Liver (tissue), 9 donors: ENCODE results near the gene RYR2. TPM values are rescaled to one million over a fixed set of nuclear protein-coding genes. Genes with fewer than 3 reads are reported as not detected.

Source experiments
- DNase-seq: peaks from one replicate; pipeline ENCODE4 v3.0.0-alpha.2; 2017; ENCODE audit warnings: low spot score
- H3K27ac ChIP-seq, 2 donors: one replicate each; pipeline ENCODE4 v1.7.0; 2013; ENCODE audit warnings: inconsistent platforms in 2 of 2, low read length in 2 of 2, control low read depth in 1 of 2, low read depth in 1 of 2, mild to moderate bottlenecking in 1 of 2
- H3K27me3 ChIP-seq, 4 donors: one replicate each; pipeline versions ENCODE4 v1.6.1 to v1.7.0; 2013; ENCODE audit warnings: low read length in 3 of 4, inconsistent platforms in 1 of 4, mild to moderate bottlenecking in 1 of 4, moderate library complexity in 1 of 4; ENCODE audit not compliant: control insufficient read depth in 4 of 4, insufficient read depth in 4 of 4
- H3K36me3 ChIP-seq, 4 donors: one replicate each; pipeline versions ENCODE4 v1.6.1 to v1.7.0; 2013; ENCODE audit warnings: low read length in 3 of 4, mild to moderate bottlenecking in 3 of 4, low read depth in 1 of 4, moderate library complexity in 1 of 4; ENCODE audit not compliant: control insufficient read depth in 4 of 4, insufficient read depth in 3 of 4
- H3K4me1 ChIP-seq, 4 donors: one replicate each; pipeline versions ENCODE4 v1.6.1 to v1.7.0; 2013; ENCODE audit warnings: low read length in 3 of 4, mild to moderate bottlenecking in 3 of 4, moderate library complexity in 1 of 4; ENCODE audit not compliant: control insufficient read depth in 4 of 4, insufficient read depth in 4 of 4
- H3K4me3 ChIP-seq, 3 donors: one replicate each; pipeline versions ENCODE4 v1.6.1 to v1.7.0; 2013; ENCODE audit warnings: low read length in 3 of 3, control low read depth in 1 of 3, low read depth in 1 of 3, mild to moderate bottlenecking in 1 of 3
- H3K9ac ChIP-seq, 2 donors: one replicate each; pipeline ENCODE4 v1.7.0; 2013; ENCODE audit warnings: low read length in 2 of 2, mild to moderate bottlenecking in 2 of 2, moderate library complexity in 2 of 2, control low read depth in 1 of 2, low read depth in 1 of 2
- H3K9me3 ChIP-seq, 4 donors: one replicate each; pipeline versions ENCODE4 v1.6.1 to v1.7.0; 2013; ENCODE audit warnings: low read length in 3 of 4; ENCODE audit not compliant: control insufficient read depth in 4 of 4
- ATF3 ChIP-seq: IDR thresholded peaks from 2 replicates; pipeline ENCODE4 v1.6.1; 2016; ENCODE audit warnings: antibody characterized with exemption
- EGR1 ChIP-seq, 2 donors: IDR thresholded peaks; 2 replicates each; pipeline ENCODE4 v1.6.1; 2016 to 2018; ENCODE audit warnings: antibody characterized with exemption in 2 of 2, low read depth in 2 of 2
- FOXA1 ChIP-seq: IDR thresholded peaks from 2 replicates; pipeline ENCODE4 v1.6.1; 2016; ENCODE audit warnings: antibody characterized with exemption
- FOXA2 ChIP-seq: IDR thresholded peaks from 2 replicates; pipeline ENCODE4 v1.6.1; 2016; ENCODE audit warnings: antibody characterized with exemption
- GABPA ChIP-seq, 2 donors: IDR thresholded peaks in 1 of 2; conservative IDR thresholded peaks in 1 of 2; 2 replicates each; pipeline ENCODE4 v1.6.1; 2016; ENCODE audit warnings: antibody characterized with exemption in 2 of 2, mild to moderate bottlenecking in 1 of 2, moderate library complexity in 1 of 2
- HNF4A ChIP-seq, 2 donors: conservative IDR thresholded peaks; 2 replicates each; pipeline ENCODE4 v1.6.1; 2016; ENCODE audit warnings: antibody characterized with exemption in 2 of 2, mild to moderate bottlenecking in 2 of 2
- HNF4G ChIP-seq: IDR thresholded peaks from 2 replicates; pipeline ENCODE4 v1.6.1; 2016; ENCODE audit warnings: antibody characterized with exemption
- JUND ChIP-seq, 2 donors: IDR thresholded peaks; 2 replicates each; pipeline ENCODE4 v1.6.1; 2016; ENCODE audit warnings: antibody characterized with exemption in 2 of 2
- MAX ChIP-seq: IDR thresholded peaks from 2 replicates; pipeline ENCODE4 v1.6.1; 2016; ENCODE audit warnings: antibody characterized with exemption
- NR2F2 ChIP-seq: IDR thresholded peaks from 2 replicates; pipeline ENCODE4 v1.6.1; 2016; ENCODE audit warnings: antibody characterized with exemption
- RAD21 ChIP-seq, 2 donors: IDR thresholded peaks; 2 replicates each; pipeline ENCODE4 v1.6.1; 2016; ENCODE audit warnings: antibody characterized with exemption in 2 of 2, mild to moderate bottlenecking in 2 of 2
- RXRA ChIP-seq, 2 donors: IDR thresholded peaks; 2 replicates each; pipeline ENCODE4 v1.6.1; 2017 to 2018; ENCODE audit warnings: antibody characterized with exemption in 2 of 2, mild to moderate bottlenecking in 1 of 2
- SP1 ChIP-seq: IDR thresholded peaks from 2 replicates; pipeline ENCODE4 v1.6.1; 2018; ENCODE audit warnings: antibody characterized with exemption, mild to moderate bottlenecking
- TAF1 ChIP-seq: conservative IDR thresholded peaks from 2 replicates; pipeline ENCODE4 v1.6.1; 2016; ENCODE audit warnings: antibody characterized with exemption, mild to moderate bottlenecking
- YY1 ChIP-seq: IDR thresholded peaks from 2 replicates; pipeline ENCODE4 v1.6.1; 2016; ENCODE audit warnings: antibody characterized with exemption, mild to moderate bottlenecking
- WGBS: extraction: QIAGEN DNeasy Blood & Tissue Kit; methylation state at CpG from one replicate; pipeline ENCODE4 v1.1.7; 2013; 5-methylcytosine and 5-hydroxymethylcytosine counted together
- polyA plus RNA-seq, 2 donors: library from polyadenylated mRNA; stranded (reverse) in 1 of 2; unstranded in 1 of 2; fragments of 200-250 nt in 1 of 2; fragments of >200 nt in 1 of 2; fragmentation: Nextera tagmentation in 1 of 2; extraction: Ambion mirVana in 1 of 2; gene quantifications; one replicate each; pipeline versions ENCODE4 v1.2.1 to v1.2.3, GENCODE V29; 2013 to 2015
- total RNA-seq, 2 donors: library from RNA; depleted of rRNA; stranded (reverse); fragments of >200 nt; gene quantifications; one replicate each; pipeline ENCODE4 v1.2.3, GENCODE V29; 2014
- TF ChIP-seq, protein P1 (sequence below): IDR thresholded peaks from 2 replicates; pipeline ENCODE4 v1.6.1; 2016; ENCODE audit warnings: antibody characterized with exemption
- TF ChIP-seq, protein P2 (sequence below): fragments of 150-350 bp; IDR thresholded peaks from 2 replicates; pipeline ENCODE4 v1.5.1; 2017; ENCODE audit warnings: improper control_type of control experiment, low read depth, low read length; ENCODE audit not compliant: missing input control
- TF ChIP-seq, protein P3 (sequence below): IDR thresholded peaks from 2 replicates; pipeline ENCODE4 v1.6.1; 2016; ENCODE audit warnings: antibody characterized with exemption, mild to moderate bottlenecking
- donor health status: healthy.
- donor health status: healthy.
- donor health status: healthy.
- donor health status: healthy.
- donor health status: healthy.

The RYR2 gene
- total and polyA plus RNA-seq, 4 donors, result 0.06 to 0.75 (median 0.31) TPM

DNA sequence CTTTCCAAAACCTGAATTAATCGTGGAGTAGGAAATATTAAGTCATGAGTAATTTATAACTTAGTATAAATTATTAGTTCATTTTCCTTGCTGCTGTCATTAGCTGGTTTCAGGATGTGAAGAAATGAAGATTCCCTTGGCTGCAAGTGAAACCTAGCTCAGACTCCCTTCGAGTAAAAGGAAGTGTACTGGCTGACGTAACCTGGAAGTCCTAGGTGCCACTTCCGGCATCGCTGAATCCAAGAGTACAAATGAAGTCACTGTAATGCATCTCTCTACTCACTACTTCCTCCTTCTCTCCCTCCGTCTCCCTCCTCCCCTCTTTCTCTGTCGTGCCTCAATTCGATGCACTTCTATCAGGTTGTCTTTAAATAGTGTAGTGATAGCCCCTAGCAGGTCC, 820.0 kb downstream of the RYR2 start:
- Histone ChIP-seq H3K9me3 (no peaks in the 10 kb centered on the region), H3K4me3 (no peak overlapping the region), H3K27ac (no peak overlapping the region), H3K4me1 (peaks cover 5 to 9% (median 5%) of the 10 kb centered on the region in 4 donors), H3K27me3 (no peaks in the 10 kb centered on the region), H3K9ac (no peak overlapping the region), H3K36me3 (no peaks in the 10 kb centered on the region)
- WGBS, result 79% methylated on average over 8 of the region's 8 CpGs
- DNase-seq, result no peak
- no peak for TF ChIP-seq HNF4G

GRCh38 chr1:237863234-237863633, 821.2 kb downstream of the RYR2 start:
- TF ChIP-seq JUND (IDR thresholded peaks at IDR 0.05) (no peak), MAX (no peak)
- Histone ChIP-seq H3K4me1 (peaks cover 5 to 7% (median 5%) of the 10 kb centered on the region in 4 donors), H3K9ac (no peak overlapping the region), H3K4me3 (no peak overlapping the region), H3K27ac (no peak overlapping the region), H3K9me3 (no peaks in the 10 kb centered on the region), H3K27me3 (no peaks in the 10 kb centered on the region), H3K36me3 (no peaks in the 10 kb centered on the region)
- DNase-seq, result no peak
- WGBS, result 91% methylated on average over 2 of the region's 2 CpGs

- H3K27ac ChIP-seq, result peak overlapping the region in 1 of 2 donors; percentile 46
- TF ChIP-seq ATF3, result no peak
- TF ChIP-seq FOXA1, result peak; percentile 56
- TF ChIP-seq JUND (IDR thresholded peaks at IDR 0.05), result peak in 1 of 2 donors; percentile 10
- TF ChIP-seq TAF1, result no peak
- TF ChIP-seq FOXA2, result peak; percentile 66
- TF ChIP-seq RAD21 (IDR thresholded peaks at IDR 0.05), result peak; percentile 95 to 96
- TF ChIP-seq EGR1 (IDR thresholded peaks at IDR 0.05; ENCODE audit: low read depth in 2 of 2), result no peak
- TF ChIP-seq, protein P1, sequence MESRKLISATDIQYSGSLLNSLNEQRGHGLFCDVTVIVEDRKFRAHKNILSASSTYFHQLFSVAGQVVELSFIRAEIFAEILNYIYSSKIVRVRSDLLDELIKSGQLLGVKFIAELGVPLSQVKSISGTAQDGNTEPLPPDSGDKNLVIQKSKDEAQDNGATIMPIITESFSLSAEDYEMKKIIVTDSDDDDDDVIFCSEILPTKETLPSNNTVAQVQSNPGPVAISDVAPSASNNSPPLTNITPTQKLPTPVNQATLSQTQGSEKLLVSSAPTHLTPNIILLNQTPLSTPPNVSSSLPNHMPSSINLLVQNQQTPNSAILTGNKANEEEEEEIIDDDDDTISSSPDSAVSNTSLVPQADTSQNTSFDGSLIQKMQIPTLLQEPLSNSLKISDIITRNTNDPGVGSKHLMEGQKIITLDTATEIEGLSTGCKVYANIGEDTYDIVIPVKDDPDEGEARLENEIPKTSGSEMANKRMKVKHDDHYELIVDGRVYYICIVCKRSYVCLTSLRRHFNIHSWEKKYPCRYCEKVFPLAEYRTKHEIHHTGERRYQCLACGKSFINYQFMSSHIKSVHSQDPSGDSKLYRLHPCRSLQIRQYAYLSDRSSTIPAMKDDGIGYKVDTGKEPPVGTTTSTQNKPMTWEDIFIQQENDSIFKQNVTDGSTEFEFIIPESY, result peak; percentile 65
- TF ChIP-seq SP1, result peak; percentile 58
- TF ChIP-seq YY1, result peak; percentile 59
- TF ChIP-seq HNF4A (conservative IDR thresholded peaks at IDR 0.05), result peak; percentile 74 to 81
- TF ChIP-seq GABPA (IDR thresholded peaks at IDR 0.05 in 1 of 2, conservative IDR thresholded peaks at IDR 0.05 in 1 of 2), result peak in 1 of 2 donors; percentile 34
- no peak for TF ChIP-seq HNF4G
- TF ChIP-seq RXRA (IDR thresholded peaks at IDR 0.05), result peak; percentile 100
- TF ChIP-seq, protein P2, sequence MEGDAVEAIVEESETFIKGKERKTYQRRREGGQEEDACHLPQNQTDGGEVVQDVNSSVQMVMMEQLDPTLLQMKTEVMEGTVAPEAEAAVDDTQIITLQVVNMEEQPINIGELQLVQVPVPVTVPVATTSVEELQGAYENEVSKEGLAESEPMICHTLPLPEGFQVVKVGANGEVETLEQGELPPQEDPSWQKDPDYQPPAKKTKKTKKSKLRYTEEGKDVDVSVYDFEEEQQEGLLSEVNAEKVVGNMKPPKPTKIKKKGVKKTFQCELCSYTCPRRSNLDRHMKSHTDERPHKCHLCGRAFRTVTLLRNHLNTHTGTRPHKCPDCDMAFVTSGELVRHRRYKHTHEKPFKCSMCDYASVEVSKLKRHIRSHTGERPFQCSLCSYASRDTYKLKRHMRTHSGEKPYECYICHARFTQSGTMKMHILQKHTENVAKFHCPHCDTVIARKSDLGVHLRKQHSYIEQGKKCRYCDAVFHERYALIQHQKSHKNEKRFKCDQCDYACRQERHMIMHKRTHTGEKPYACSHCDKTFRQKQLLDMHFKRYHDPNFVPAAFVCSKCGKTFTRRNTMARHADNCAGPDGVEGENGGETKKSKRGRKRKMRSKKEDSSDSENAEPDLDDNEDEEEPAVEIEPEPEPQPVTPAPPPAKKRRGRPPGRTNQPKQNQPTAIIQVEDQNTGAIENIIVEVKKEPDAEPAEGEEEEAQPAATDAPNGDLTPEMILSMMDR, result peak; percentile 94
- TF ChIP-seq NR2F2, result peak; percentile 94
- TF ChIP-seq, protein P3, sequence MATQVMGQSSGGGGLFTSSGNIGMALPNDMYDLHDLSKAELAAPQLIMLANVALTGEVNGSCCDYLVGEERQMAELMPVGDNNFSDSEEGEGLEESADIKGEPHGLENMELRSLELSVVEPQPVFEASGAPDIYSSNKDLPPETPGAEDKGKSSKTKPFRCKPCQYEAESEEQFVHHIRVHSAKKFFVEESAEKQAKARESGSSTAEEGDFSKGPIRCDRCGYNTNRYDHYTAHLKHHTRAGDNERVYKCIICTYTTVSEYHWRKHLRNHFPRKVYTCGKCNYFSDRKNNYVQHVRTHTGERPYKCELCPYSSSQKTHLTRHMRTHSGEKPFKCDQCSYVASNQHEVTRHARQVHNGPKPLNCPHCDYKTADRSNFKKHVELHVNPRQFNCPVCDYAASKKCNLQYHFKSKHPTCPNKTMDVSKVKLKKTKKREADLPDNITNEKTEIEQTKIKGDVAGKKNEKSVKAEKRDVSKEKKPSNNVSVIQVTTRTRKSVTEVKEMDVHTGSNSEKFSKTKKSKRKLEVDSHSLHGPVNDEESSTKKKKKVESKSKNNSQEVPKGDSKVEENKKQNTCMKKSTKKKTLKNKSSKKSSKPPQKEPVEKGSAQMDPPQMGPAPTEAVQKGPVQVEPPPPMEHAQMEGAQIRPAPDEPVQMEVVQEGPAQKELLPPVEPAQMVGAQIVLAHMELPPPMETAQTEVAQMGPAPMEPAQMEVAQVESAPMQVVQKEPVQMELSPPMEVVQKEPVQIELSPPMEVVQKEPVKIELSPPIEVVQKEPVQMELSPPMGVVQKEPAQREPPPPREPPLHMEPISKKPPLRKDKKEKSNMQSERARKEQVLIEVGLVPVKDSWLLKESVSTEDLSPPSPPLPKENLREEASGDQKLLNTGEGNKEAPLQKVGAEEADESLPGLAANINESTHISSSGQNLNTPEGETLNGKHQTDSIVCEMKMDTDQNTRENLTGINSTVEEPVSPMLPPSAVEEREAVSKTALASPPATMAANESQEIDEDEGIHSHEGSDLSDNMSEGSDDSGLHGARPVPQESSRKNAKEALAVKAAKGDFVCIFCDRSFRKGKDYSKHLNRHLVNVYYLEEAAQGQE, result peak; percentile 50
- TF ChIP-seq MAX, result peak; percentile 100
- H3K4me1 ChIP-seq, result peaks cover 5 to 7% (median 5%) of the 10 kb centered on the region in 4 donors
- H3K36me3 ChIP-seq, result no peaks in the 10 kb centered on the region
- no peaks in the 10 kb centered on the region for H3K9me3 ChIP-seq
- H3K9ac ChIP-seq, result no peak overlapping the region
- DNase-seq, result peak; percentile 78
- H3K27me3 ChIP-seq, result no peaks in the 10 kb centered on the region
- WGBS, result 15% methylated on average over 25 of the region's 25 CpGs
- H3K4me3 ChIP-seq, result peak overlapping the region in 2 of 3 donors; percentile 14 to 26
Observed at GRCh38 chr1:237864338-237865244, 822.6 kb downstream of the RYR2 start.
